HG02759 (cell line): ENCODE results near the gene CAMK2D.

ENCODE experiments used
- ATAC-seq: cut with Tn5 transposase; IDR thresholded peaks from one replicate; pipeline ENCODE4 v1.9.1; 2021; ENCODE audit warnings: mild to moderate bottlenecking, moderate library complexity; ENCODE audit not compliant: unreplicated experiment

CAMK2D gene

DNA sequence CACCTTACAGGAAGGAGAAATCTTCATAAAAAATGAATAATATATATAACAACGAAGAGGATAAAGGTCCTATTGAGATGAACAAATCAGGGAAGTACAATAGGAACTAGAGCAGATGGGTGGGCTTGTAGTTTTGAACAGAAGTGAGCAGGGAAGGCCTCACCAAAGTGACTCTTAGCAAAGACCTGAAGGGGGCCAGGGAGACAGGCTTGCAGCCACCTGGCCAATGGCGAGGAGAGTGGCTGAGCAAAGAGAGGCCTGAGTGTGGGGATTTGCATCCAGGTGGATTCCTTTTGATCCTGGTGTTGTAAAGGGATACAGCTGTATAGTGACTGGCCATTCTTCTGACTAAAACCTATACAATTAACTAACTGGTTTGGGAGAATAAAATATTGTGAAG, 354.1 kb downstream of the CAMK2D start:
- no peak for ATAC-seq

DNA sequence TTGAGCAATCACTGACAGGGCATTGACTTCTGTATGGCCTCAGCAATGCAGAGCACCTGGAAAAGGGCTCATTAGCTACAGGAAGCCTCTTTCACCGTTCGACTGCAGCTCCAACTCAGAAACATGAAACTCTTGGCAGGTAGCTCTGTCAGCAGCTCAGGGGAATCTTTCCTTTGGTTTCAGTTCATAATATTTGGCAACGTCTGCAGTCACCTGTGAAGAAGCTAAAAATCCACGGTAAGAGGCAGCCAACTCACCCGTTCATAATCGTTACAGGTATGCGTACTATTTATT, 354.9 kb downstream of the CAMK2D start:
- ATAC-seq, result no peak

GRCh38 chr4:113405874-113406722, 355.4 kb downstream of the CAMK2D start:
- ATAC-seq, result no peak

GRCh38 chr4:113404841-113405240, 356.7 kb downstream of the CAMK2D start:
- no peak for ATAC-seq

- ATAC-seq, result no peak
These were observed 357.4 kb downstream of the CAMK2D start for GRCh38 chr4:113404167-113404571.
